SK-N-SH (cell line): Measurements from ENCODE around the gene BBS9. TPM values are rescaled to one million over a fixed set of nuclear protein-coding genes. Genes with fewer than 3 reads are reported as not detected.

Experiments used
- CTCF ChIA-PET: fragments of 300-600, 350-600 bp; formaldehyde crosslinking; extraction: SDS; loops from one replicate; lab custom pipeline; 2021; lab: Yijun Ruan, JAX
- POLR2A ChIA-PET: fragments of 350-600 bp; sonication (Branson Sonifier 250); formaldehyde crosslinking; extraction: SDS; loops from one replicate; lab custom pipeline; 2020; ENCODE audit warnings: antibody characterized with exemption, inconsistent platforms; lab: Yijun Ruan, JAX
- DNase-seq: peaks from one replicate; pipeline ENCODE4 v3.0.0; 2012
- H2AFZ ChIP-seq: fragments of 200-600 bp; sonication (generic); 2 replicates; pipeline ENCODE4 v1.8.1; 2016; ENCODE audit warnings: antibody characterized with exemption, mild to moderate bottlenecking, low read depth
- H3F3A ChIP-seq: fragments of 200-600 bp; sonication (generic); replicated peaks from 2 replicates; pipeline ENCODE3; 2016; ENCODE audit warnings: antibody characterized with exemption, mild to moderate bottlenecking; ENCODE audit not compliant: insufficient read depth
- H3K27ac ChIP-seq, 2 experiments: fragments of 200-500 bp in 1 of 2; fragments of 200-600 bp in 1 of 2; sonication (Bioruptor generic) in 1 of 2; sonication (generic), shearing (Covaris generic) in 1 of 2; 2 replicates each; pipeline versions ENCODE4 v1.5.1 to v1.6.1; 2014 to 2016; ENCODE audit warnings: low read depth in 2 of 2, inconsistent platforms in 1 of 2, low read length in 1 of 2, mild to moderate bottlenecking in 1 of 2, mixed read lengths in 1 of 2
- H3K27me3 ChIP-seq: fragments of 200-600 bp; sonication (generic), shearing (Covaris generic); 2 replicates; pipeline ENCODE4 v1.6.1; 2016; ENCODE audit warnings: mixed run types; ENCODE audit not compliant: insufficient read depth
- H3K36me3 ChIP-seq, 2 experiments: fragments of 200-500 bp in 1 of 2; fragments of 200-600 bp in 1 of 2; sonication (Bioruptor generic) in 1 of 2; sonication (generic) in 1 of 2; replicated peaks in 1 of 2; 2 replicates each; pipeline versions ENCODE3 to v1.5.1; 2014 to 2016; ENCODE audit warnings: low read length in 1 of 2, mild to moderate bottlenecking in 1 of 2; ENCODE audit not compliant: insufficient read depth in 2 of 2, control insufficient read depth in 1 of 2
- H3K4me1 ChIP-seq, 2 experiments: fragments of 200-500 bp in 1 of 2; fragments of 200-600 bp in 1 of 2; sonication (Bioruptor generic) in 1 of 2; sonication (generic), shearing (Covaris generic) in 1 of 2; 2 replicates each; pipeline versions ENCODE4 v1.5.1 to v1.6.1; 2014 to 2016; ENCODE audit warnings: low read depth in 1 of 2, low read length in 1 of 2, mixed run types in 1 of 2; ENCODE audit not compliant: insufficient read depth in 2 of 2, control insufficient read depth in 1 of 2
- H3K4me2 ChIP-seq: fragments of 200-600 bp; sonication (generic), shearing (Covaris generic); 2 replicates; pipeline ENCODE4 v1.6.1; 2017; ENCODE audit warnings: mixed run types
- H3K4me3 ChIP-seq, 2 experiments: fragments of 200-500 bp in 1 of 2; fragments of 200-600 bp in 1 of 2; sonication (Bioruptor generic) in 1 of 2; sonication (generic), shearing (Covaris generic) in 1 of 2; 2 replicates each; pipeline versions ENCODE4 v1.5.1 to v1.8.1; 2014 to 2016; ENCODE audit warnings: low read depth in 2 of 2, inconsistent platforms in 1 of 2, low read length in 1 of 2, mild to moderate bottlenecking in 1 of 2, mixed read lengths in 1 of 2, moderate library complexity in 1 of 2
- H3K79me2 ChIP-seq: fragments of 200-600 bp; sonication (generic); 2 replicates; pipeline ENCODE4 v1.8.1; 2017; ENCODE audit warnings: mild to moderate bottlenecking; ENCODE audit not compliant: insufficient read depth
- H3K9ac ChIP-seq: fragments of 200-600 bp; sonication (generic); 2 replicates; pipeline ENCODE4 v1.6.1; 2017; ENCODE audit warnings: mixed run types
- H3K9me2 ChIP-seq: fragments of 200-600 bp; sonication (generic); 2 replicates; pipeline ENCODE4 v1.6.1; 2017; ENCODE audit warnings: mixed run types
- H3K9me3 ChIP-seq: fragments of 200-600 bp; sonication (generic); 2 replicates; pipeline ENCODE4 v1.6.1; 2017; ENCODE audit warnings: mixed run types, mild to moderate bottlenecking, moderate library complexity
- H4K20me1 ChIP-seq: fragments of 200-600 bp; sonication (generic); 2 replicates; pipeline ENCODE4 v1.6.1; 2017; ENCODE audit warnings: mild to moderate bottlenecking, mixed run types; ENCODE audit not compliant: insufficient read depth
- CHD2 ChIP-seq: fragments of 150-350 bp; IDR thresholded peaks from 2 replicates; pipeline ENCODE4 v1.6.1; 2018; ENCODE audit warnings: low read length; ENCODE audit not compliant: partially characterized antibody
- ELF1 ChIP-seq: IDR thresholded peaks from 2 replicates; pipeline ENCODE4 v1.4.0; 2012
- EP300 ChIP-seq, 2 experiments: IDR thresholded peaks; 2 replicates each; pipeline versions ENCODE4 v1.4.0 to v1.6.1; 2012; ENCODE audit warnings: borderline replicate concordance in 1 of 2, low read depth in 1 of 2, low read length in 1 of 2
- EZH2phosphoT487 ChIP-seq: fragments of 200-600 bp; sonication (generic); IDR thresholded peaks from 2 replicates; pipeline ENCODE4 v1.6.1; 2017; ENCODE audit warnings: low read depth, mixed run types, mild to moderate bottlenecking, antibody characterized with exemption, moderate library complexity, borderline replicate concordance
- FOSL2 ChIP-seq: IDR thresholded peaks from 2 replicates; pipeline ENCODE4 v1.4.0; 2012; ENCODE audit warnings: low read depth, mild to moderate bottlenecking, moderate library complexity, borderline replicate concordance
- FOXJ3 ChIP-seq: sonication (generic); formaldehyde crosslinking; IDR thresholded peaks from 2 replicates; pipeline ENCODE4 v1.5.1; 2020; ENCODE audit warnings: mild to moderate bottlenecking, missing genetic modification reagents
- GABPA ChIP-seq: IDR thresholded peaks from 2 replicates; pipeline ENCODE4 v1.4.0; 2012; ENCODE audit warnings: low read depth, mild to moderate bottlenecking
- GATA2 ChIP-seq: sonication (generic); formaldehyde crosslinking; IDR thresholded peaks from 2 replicates; pipeline ENCODE4 v1.5.0; 2020; ENCODE audit warnings: mild to moderate bottlenecking, missing genetic modification reagents
- JUND ChIP-seq: IDR thresholded peaks from 2 replicates; pipeline ENCODE4 v1.4.0; 2012
- MAX ChIP-seq: IDR thresholded peaks from 2 replicates; pipeline ENCODE4 v1.4.0; 2012; ENCODE audit warnings: low read depth
- MXI1 ChIP-seq: IDR thresholded peaks from 2 replicates; pipeline ENCODE4 v1.6.1; 2012; ENCODE audit warnings: mild to moderate bottlenecking, low read depth, low read length, improper control_type of control experiment
- NRF1 ChIP-seq: IDR thresholded peaks from 2 replicates; pipeline ENCODE4 v1.6.1; 2012; ENCODE audit warnings: low read depth, mild to moderate bottlenecking, low read length
- PBX3 ChIP-seq: IDR thresholded peaks from 2 replicates; pipeline ENCODE4; 2012
- RAD21 ChIP-seq: IDR thresholded peaks from 2 replicates; pipeline ENCODE4 v1.6.1; 2012; ENCODE audit warnings: mild to moderate bottlenecking, low read length
- RFX5 ChIP-seq: IDR thresholded peaks from 2 replicates; pipeline ENCODE4 v1.6.1; 2012; ENCODE audit warnings: mild to moderate bottlenecking, improper control_type of control experiment, low read length
- RXRA ChIP-seq: IDR thresholded peaks from 2 replicates; pipeline ENCODE4 v1.4.0; 2012; ENCODE audit warnings: low read depth, mild to moderate bottlenecking, borderline replicate concordance
- SIN3A ChIP-seq: IDR thresholded peaks from 2 replicates; pipeline ENCODE4 v1.6.1; 2012; ENCODE audit warnings: low read depth, mild to moderate bottlenecking, low read length, moderate library complexity, borderline replicate concordance
- SMC3 ChIP-seq: IDR thresholded peaks from 2 replicates; pipeline ENCODE4 v1.6.1; 2012; ENCODE audit warnings: low read depth, low read length, improper control_type of control experiment
- TCF12 ChIP-seq: IDR thresholded peaks from 2 replicates; pipeline ENCODE4 v1.4.0; 2012
- TEAD4 ChIP-seq: IDR thresholded peaks from 2 replicates; pipeline ENCODE4 v1.4.0; 2012; ENCODE audit warnings: mild to moderate bottlenecking, borderline replicate concordance; ENCODE audit not compliant: insufficient read depth
- USF1 ChIP-seq: IDR thresholded peaks from 2 replicates; pipeline ENCODE4 v1.4.0; 2012; ENCODE audit warnings: low read depth, borderline replicate concordance
- USF2 ChIP-seq: fragments of 150-350 bp; IDR thresholded peaks from 2 replicates; pipeline ENCODE4 v1.6.1; 2017; ENCODE audit warnings: antibody characterized with exemption, low read length, low read depth, borderline replicate concordance
- YY1 ChIP-seq: IDR thresholded peaks from 2 replicates; pipeline ENCODE4 v1.4.0; 2012; ENCODE audit warnings: low read depth, mild to moderate bottlenecking
- ZBTB33 ChIP-seq: IDR thresholded peaks from 2 replicates; pipeline ENCODE4 v1.4.0; 2012; ENCODE audit warnings: low read depth, borderline replicate concordance
- WGBS: methylation state at CpG from one replicate; pipeline ENCODE4 v1.1.6; 2017; ENCODE audit warnings: low lambda C conversion rate; 5-methylcytosine and 5-hydroxymethylcytosine counted together
- polyA plus RNA-seq, 3 experiments: library from polyadenylated mRNA; depleted of rRNA; stranded (reverse); fragments of >200 nt; gene quantifications; 2 replicates each; pipeline ENCODE4 v1.2.3, GENCODE V29; 2012

BBS9 gene
- polyA plus RNA-seq, 1 of the 3 experiments (the other 2 are of a cell fraction) = 7.5 TPM

- TF ChIP-seq SMC3 = no peak
- TF ChIP-seq JUND = no peak
- TF ChIP-seq ZBTB33 = no peak
- TF ChIP-seq ELF1 = no peak
- TF ChIP-seq SIN3A = no peak
- TF ChIP-seq EZH2phosphoT487 = no peak
- no peak for TF ChIP-seq TEAD4
- TF ChIP-seq RFX5 = no peak
- TF ChIP-seq MXI1 = no peak
- no peak for TF ChIP-seq FOSL2
- TF ChIP-seq USF1 = no peak
- no peak for TF ChIP-seq NRF1
- no peak for TF ChIP-seq RAD21
- TF ChIP-seq TCF12 = no peak
- TF ChIP-seq, all 33 proteins: peak for 0
- H2AFZ ChIP-seq = no peak overlapping the region
- H3K4me1 ChIP-seq = peaks cover 0 to 3% of the 10 kb centered on the region in 2 experiments; a peak in 2 of 4 replicates
- no peaks in the 10 kb centered on the region for H3F3A ChIP-seq
- no peaks in the 10 kb centered on the region for H3K36me3 ChIP-seq
- H3K9ac ChIP-seq = no peak overlapping the region
- H3K27ac ChIP-seq = no peak overlapping the region
- no peak overlapping the region for H3K4me3 ChIP-seq
- 86% methylated on average over 2 of the region's 2 CpGs for WGBS
- no peak overlapping the region for H3K4me2 ChIP-seq
- POLR2A ChIA-PET = no interaction called here
- no peaks in the 10 kb centered on the region for H3K9me2 ChIP-seq
- CTCF ChIA-PET = interaction anchor here (1.0 kb wide), 1 partner anchor 10 kb away, joined by 3 read pairs; no protein-coding TSS in a partner anchor
- H3K79me2 ChIP-seq = no peaks in the 10 kb centered on the region
- no peaks in the 10 kb centered on the region for H3K9me3 ChIP-seq
- no peaks in the 10 kb centered on the region for H3K27me3 ChIP-seq
- no peaks in the 10 kb centered on the region for H4K20me1 ChIP-seq
- DNase-seq = no peak
Measured at GRCh38 chr7:33589911-33590310, 460.5 kb downstream of the BBS9 start.

GRCh38 chr7:33590916-33591315 is 461.6 kb downstream of the BBS9 start:
- H3K4me1 ChIP-seq = peaks cover 0 to 3% of the 10 kb centered on the region in 2 experiments; a peak in 2 of 4 replicates
- no peak overlapping the region for H3K4me2 ChIP-seq
- no peaks in the 10 kb centered on the region for H3F3A ChIP-seq
- no peak overlapping the region for H3K9ac ChIP-seq
- POLR2A ChIA-PET = no interaction called here
- H3K27ac ChIP-seq = no peak overlapping the region
- H3K27me3 ChIP-seq = no peaks in the 10 kb centered on the region
- no peaks in the 10 kb centered on the region for H3K9me3 ChIP-seq
- no peaks in the 10 kb centered on the region for H3K9me2 ChIP-seq
- no peak for TF ChIP-seq EP300 (IDR thresholded peaks at IDR 0.05; ENCODE audit: borderline replicate concordance in 1 of 2, low read depth in 1 of 2, low read length in 1 of 2)
- no peak for TF ChIP-seq SIN3A
- no peak for TF ChIP-seq YY1
- TF ChIP-seq USF2 = no peak
- no peak for TF ChIP-seq GATA2 (CRISPR knock-in tag)
- no peak for TF ChIP-seq RXRA
- TF ChIP-seq PBX3 = no peak
- TF ChIP-seq USF1 = no peak
- no peak for TF ChIP-seq JUND
- no peak for TF ChIP-seq MXI1
- no peak for TF ChIP-seq FOXJ3
- no peak for TF ChIP-seq GABPA
- TF ChIP-seq CHD2 = no peak
- no peak for TF ChIP-seq MAX
- no peak overlapping the region for H3K4me3 ChIP-seq
- H2AFZ ChIP-seq = no peak overlapping the region
- no peaks in the 10 kb centered on the region for H3K36me3 ChIP-seq
- H3K79me2 ChIP-seq = no peaks in the 10 kb centered on the region
- no peaks in the 10 kb centered on the region for H4K20me1 ChIP-seq
- no peak for DNase-seq
- CTCF ChIA-PET = no interaction called here
